ENCODE data around the gene POLR1C.
"Not testable (repeated sequence)": the region's sequence is repeated elsewhere in the genome, so short reads cannot be mapped to it uniquely, and the experiment has no call there.

Gene POLR1C

GRCh38 chr6:43497689-43498088 is 19.2 kb upstream of the POLR1C start:
- peaks cover 23% of the 10 kb centered on the region for H3K36me3 ChIP-seq (ENCODE audit: insufficient read depth, low read length)
- H3K4me1 ChIP-seq (ENCODE audit: insufficient read depth, low read length), result peaks cover 30% of the 10 kb centered on the region
- no peaks in the 10 kb centered on the region for H3K9me3 ChIP-seq (ENCODE audit: control insufficient read depth, insufficient read depth, low read length)
- H3K9ac ChIP-seq (ENCODE audit: low read depth, low read length), result no peak overlapping the region

- H3K9me3 ChIP-seq (ENCODE audit: control insufficient read depth, insufficient read depth, low read length); H3K9ac ChIP-seq (ENCODE audit: low read depth, low read length): not testable (repeated sequence)
- peaks cover 28% of the 10 kb centered on the region for H3K36me3 ChIP-seq (ENCODE audit: insufficient read depth, low read length)
- peaks cover 24% of the 10 kb centered on the region for H3K4me1 ChIP-seq (ENCODE audit: insufficient read depth, low read length)
Measured at GRCh38 chr6:43498291-43498690, 18.6 kb upstream of the POLR1C start.

GRCh38 chr6:43499028-43499815 is 17.7 kb upstream of the POLR1C start:
- Histone ChIP-seq H3K4me1 (ENCODE audit: insufficient read depth, low read length) (peaks cover 22% of the 10 kb centered on the region), H3K9me3 (ENCODE audit: control insufficient read depth, insufficient read depth, low read length) (no peaks in the 10 kb centered on the region), H3K36me3 (ENCODE audit: insufficient read depth, low read length) (peaks cover 28% of the 10 kb centered on the region), H3K9ac (ENCODE audit: low read depth, low read length) (no peak overlapping the region)

- no peak overlapping the region for H3K9ac ChIP-seq (ENCODE audit: low read depth, low read length)
- H3K36me3 ChIP-seq (ENCODE audit: insufficient read depth, low read length), result peaks cover 28% of the 10 kb centered on the region
- H3K4me1 ChIP-seq (ENCODE audit: insufficient read depth, low read length), result peaks cover 11% of the 10 kb centered on the region
- H3K9me3 ChIP-seq (ENCODE audit: control insufficient read depth, insufficient read depth, low read length), result no peaks in the 10 kb centered on the region
Measured at GRCh38 chr6:43500921-43501320, 16.0 kb upstream of the POLR1C start.

GRCh38 chr6:43502666-43503065 is 14.2 kb upstream of the POLR1C start:
- Histone ChIP-seq H3K9me3 (ENCODE audit: control insufficient read depth, insufficient read depth, low read length) (no peaks in the 10 kb centered on the region), H3K9ac (ENCODE audit: low read depth, low read length) (no peak overlapping the region), H3K36me3 (ENCODE audit: insufficient read depth, low read length) (peaks cover 28% of the 10 kb centered on the region), H3K4me1 (ENCODE audit: insufficient read depth, low read length) (no peaks in the 10 kb centered on the region)

- Histone ChIP-seq H3K9ac (ENCODE audit: low read depth, low read length) (no peak overlapping the region), H3K4me1 (ENCODE audit: insufficient read depth, low read length) (no peaks in the 10 kb centered on the region), H3K36me3 (ENCODE audit: insufficient read depth, low read length) (peaks cover 26% of the 10 kb centered on the region), H3K9me3 (ENCODE audit: control insufficient read depth, insufficient read depth, low read length) (no peaks in the 10 kb centered on the region)
Measured at GRCh38 chr6:43503443-43503842, 13.4 kb upstream of the POLR1C start.

- Histone ChIP-seq H3K9me3 (ENCODE audit: control insufficient read depth, insufficient read depth, low read length) (no peaks in the 10 kb centered on the region), H3K4me1 (ENCODE audit: insufficient read depth, low read length) (no peaks in the 10 kb centered on the region), H3K36me3 (ENCODE audit: insufficient read depth, low read length) (peaks cover 12% of the 10 kb centered on the region), H3K9ac (ENCODE audit: low read depth, low read length) (no peak overlapping the region)
Measured at GRCh38 chr6:43504756-43505593, 11.9 kb upstream of the POLR1C start.

GRCh38 chr6:43505718-43506117 is 11.2 kb upstream of the POLR1C start:
- H3K36me3 ChIP-seq (ENCODE audit: insufficient read depth, low read length), result peaks cover 10% of the 10 kb centered on the region
- no peaks in the 10 kb centered on the region for H3K4me1 ChIP-seq (ENCODE audit: insufficient read depth, low read length)
- H3K9me3 ChIP-seq (ENCODE audit: control insufficient read depth, insufficient read depth, low read length), result no peaks in the 10 kb centered on the region
- no peak overlapping the region for H3K9ac ChIP-seq (ENCODE audit: low read depth, low read length)

- Histone ChIP-seq H3K9me3 (ENCODE audit: control insufficient read depth, insufficient read depth, low read length) (no peaks in the 10 kb centered on the region), H3K9ac (ENCODE audit: low read depth, low read length) (no peak overlapping the region), H3K4me1 (ENCODE audit: insufficient read depth, low read length) (no peaks in the 10 kb centered on the region), H3K36me3 (ENCODE audit: insufficient read depth, low read length) (peaks cover 10% of the 10 kb centered on the region)
Measured at GRCh38 chr6:43506171-43506570, 10.7 kb upstream of the POLR1C start.

GRCh38 chr6:43506667-43507471 is 10.0 kb upstream of the POLR1C start:
- no peak overlapping the region for H3K9ac ChIP-seq (ENCODE audit: low read depth, low read length)
- no peaks in the 10 kb centered on the region for H3K9me3 ChIP-seq (ENCODE audit: control insufficient read depth, insufficient read depth, low read length)
- H3K36me3 ChIP-seq (ENCODE audit: insufficient read depth, low read length), result peaks cover 10% of the 10 kb centered on the region; the same call in 1 of the 2 replicates
- H3K4me1 ChIP-seq (ENCODE audit: insufficient read depth, low read length), result no peaks in the 10 kb centered on the region

- no peak overlapping the region for H3K9ac ChIP-seq (ENCODE audit: low read depth, low read length)
- H3K9me3 ChIP-seq (ENCODE audit: control insufficient read depth, insufficient read depth, low read length), result no peaks in the 10 kb centered on the region
- no peaks in the 10 kb centered on the region for H3K4me1 ChIP-seq (ENCODE audit: insufficient read depth, low read length)
- peaks cover 4% of the 10 kb centered on the region for H3K36me3 ChIP-seq (ENCODE audit: insufficient read depth, low read length)
Measured at GRCh38 chr6:43508481-43509141, 8.3 kb upstream of the POLR1C start.

GRCh38 chr6:43509142-43509983 is 7.5 kb upstream of the POLR1C start:
- H3K9ac ChIP-seq (ENCODE audit: low read depth, low read length), result peak overlapping the region; percentile 76; the same call in 1 of the 2 replicates
- no peaks in the 10 kb centered on the region for H3K4me1 ChIP-seq (ENCODE audit: insufficient read depth, low read length)
- peaks cover 8% of the 10 kb centered on the region for H3K36me3 ChIP-seq (ENCODE audit: insufficient read depth, low read length)
- H3K9me3 ChIP-seq (ENCODE audit: control insufficient read depth, insufficient read depth, low read length), result no peaks in the 10 kb centered on the region

Measured in ES-I3 (cell line).